Naive thymus-derived CD8-positive, alpha-beta T cell (primary cell): Measurements from ENCODE around the gene RASA3. TPM values are rescaled to one million over a fixed set of nuclear protein-coding genes. Genes with fewer than 3 reads are reported as not detected.

Experiments
- ATAC-seq, 2 donors: fragments of 150-1000 bp; cut with Tn5 transposase in 1 of 2; sonication (Bioruptor Pico), chemical (Tn5 transposase) in 1 of 2; 1 replicate in 1 of 2; 2 replicates in 1 of 2; pipeline ENCODE4 v1.10.0; 2021; ENCODE audit warnings: mild to moderate bottlenecking in 2 of 2, moderate library complexity in 2 of 2
- POLR2A ChIA-PET: fragments of 350-600 bp; sonication (Branson Sonifier 250); formaldehyde crosslinking; loops from one replicate; lab custom pipeline; 2021; ENCODE audit warnings: antibody characterized with exemption; lab: Charles Lee
- DNase-seq, 10 donors: peaks; one replicate each; pipeline versions ENCODE4 v3.0.0 to v3.0.0-alpha.2; 2020 to 2022
- H3K27ac Mint-ChIP-seq, 10 donors: one replicate each; pipeline ENCODE4 v1.8.0; 2020 to 2022; ENCODE audit warnings: mild to moderate bottlenecking in 10 of 10, mixed read lengths in 10 of 10, moderate library complexity in 4 of 10, inconsistent platforms in 1 of 10
- H3K27me3 Mint-ChIP-seq, 5 donors: one replicate each; pipeline ENCODE4 v1.8.0; 2021 to 2022; ENCODE audit warnings: mixed read lengths in 5 of 5
- H3K36me3 Mint-ChIP-seq, 3 donors: one replicate each; pipeline ENCODE4 v1.8.0; 2020 to 2022; ENCODE audit warnings: mixed read lengths in 3 of 3, mild to moderate bottlenecking in 2 of 3, inconsistent platforms in 1 of 3
- H3K4me1 Mint-ChIP-seq, 4 donors: one replicate each; pipeline ENCODE4 v1.8.0; 2021 to 2022; ENCODE audit warnings: mixed read lengths in 4 of 4
- H3K4me3 Mint-ChIP-seq, 10 donors: one replicate each; pipeline ENCODE4 v1.8.0; 2020 to 2022; ENCODE audit warnings: mild to moderate bottlenecking in 10 of 10, mixed read lengths in 10 of 10, moderate library complexity in 6 of 10, inconsistent platforms in 1 of 10
- H3K9me3 Mint-ChIP-seq, 9 donors: one replicate each; pipeline ENCODE4 v1.8.0; 2020 to 2022; ENCODE audit warnings: mixed read lengths in 9 of 9, mild to moderate bottlenecking in 3 of 9, inconsistent platforms in 1 of 9, moderate library complexity in 1 of 9
- polyA plus RNA-seq, 3 donors: library from polyadenylated mRNA; unstranded; fragments of 300-500 nt; fragmentation: Illumina TruSeq; gene quantifications; one replicate each; pipeline ENCODE4 v1.2.3, GENCODE V29; 2021
- total RNA-seq, 8 experiments: library from RNA in 2 of 8; stranded (reverse) in 2 of 8; gene quantifications; one replicate each; pipeline ENCODE4 v1.2.3 and lab custom pipeline; 2021 to 2026

Gene RASA3
- total and polyA plus RNA-seq, 5 experiments from 2014 or later, result 62.2 to 196 (median 169) TPM

- DNase-seq (no peak), ATAC-seq (no peak)
- peaks cover 0 to 2% (median 0%) of the 10 kb centered on the region in 9 donors for H3K9me3 Mint-ChIP-seq
- H3K4me1 Mint-ChIP-seq, result peaks cover 25 to 79% (median 68%) of the 10 kb centered on the region in 4 donors
- peaks cover 0 to 80% (median 9%) of the 10 kb centered on the region in 3 donors for H3K36me3 Mint-ChIP-seq
- H3K4me3 Mint-ChIP-seq, result peak overlapping the region in 3 of 10 donors; percentile 22 to 67 (median 42)
- peak overlapping the region in 7 of 10 donors; percentile 2 to 65 (median 29) for H3K27ac Mint-ChIP-seq
- H3K27me3 Mint-ChIP-seq, result peaks cover 0 to 1% (median 0%) of the 10 kb centered on the region in 5 donors
- POLR2A ChIA-PET, result interaction anchor here (0.9 to 2.2 kb wide), 2 partner anchors 14 to 60 kb away, joined by 3 to 10 read pairs; no protein-coding TSS in a partner anchor
Measured at GRCh38 chr13:114050536-114051450, 81.6 kb downstream of the RASA3 start.

DNA sequence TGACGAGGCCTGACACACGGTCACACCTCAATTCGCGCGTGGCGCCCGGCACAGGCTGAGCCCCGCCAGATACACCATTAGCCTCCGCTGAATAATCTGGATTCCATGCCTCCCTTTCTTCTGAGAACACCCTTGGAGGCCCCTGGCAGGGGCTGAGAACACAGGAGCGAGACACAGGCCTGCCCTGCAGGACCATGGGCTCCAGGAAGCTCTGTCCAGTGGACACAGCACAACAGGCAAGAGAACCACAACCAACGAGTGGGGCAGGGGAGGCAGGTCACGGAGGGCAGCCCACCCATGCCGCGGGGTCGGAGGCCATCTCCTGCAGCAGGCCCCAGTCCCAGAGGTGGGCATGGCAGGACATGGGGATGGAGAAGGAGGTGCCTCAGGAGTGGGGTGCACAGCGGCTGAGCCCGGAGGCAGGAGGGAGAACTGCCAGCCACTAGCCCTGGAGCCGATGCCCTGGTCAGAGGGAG, 82.8 kb downstream of the RASA3 start:
- H3K36me3 Mint-ChIP-seq, result peaks cover 0 to 82% (median 13%) of the 10 kb centered on the region in 3 donors
- POLR2A ChIA-PET, result interaction anchor here (1.0 to 1.9 kb wide), 5 partner anchors 9 to 75 kb away, joined by 3 to 9 read pairs (median 5); no protein-coding TSS in a partner anchor
- H3K9me3 Mint-ChIP-seq, result peaks cover 0 to 2% (median 0%) of the 10 kb centered on the region in 9 donors

GRCh38 chr13:114049026-114049425, 83.4 kb downstream of the RASA3 start:
- H3K4me1 Mint-ChIP-seq, result peaks cover 36 to 78% (median 75%) of the 10 kb centered on the region in 4 donors
- peaks cover 0 to 2% (median 0%) of the 10 kb centered on the region in 9 donors for H3K9me3 Mint-ChIP-seq
- peak in 9 of 10 donors; percentile 26 to 55 (median 48) for DNase-seq
- peak overlapping the region; percentile 58 to 94 (median 91) for H3K27ac Mint-ChIP-seq
- peaks cover 0 to 78% (median 13%) of the 10 kb centered on the region in 3 donors for H3K36me3 Mint-ChIP-seq
- no peaks in the 10 kb centered on the region for H3K27me3 Mint-ChIP-seq
- POLR2A ChIA-PET, result interaction anchor here (0.6 to 1.9 kb wide), 6 partner anchors 9 to 76 kb away, joined by 3 to 9 read pairs (median 4); no protein-coding TSS in a partner anchor
- ATAC-seq, result peak; percentile 71 to 80
- H3K4me3 Mint-ChIP-seq, result peak overlapping the region; percentile 25 to 86 (median 76)

More for the DNA sequence above, 82.8 kb downstream of the RASA3 start:
- Mint-ChIP-seq H3K27ac (peak overlapping the region in 9 of 10 donors; percentile 58 to 94 (median 90)), H3K4me3 (peak overlapping the region in 8 of 10 donors; percentile 25 to 83 (median 73)), H3K27me3 (peaks cover 0 to under 1% (median 0%) of the 10 kb centered on the region in 5 donors), H3K4me1 (peaks cover 34 to 81% (median 73%) of the 10 kb centered on the region in 4 donors)
- no peak for ATAC-seq
- peak in 1 of 10 donors; percentile 7 for DNase-seq

DNA sequence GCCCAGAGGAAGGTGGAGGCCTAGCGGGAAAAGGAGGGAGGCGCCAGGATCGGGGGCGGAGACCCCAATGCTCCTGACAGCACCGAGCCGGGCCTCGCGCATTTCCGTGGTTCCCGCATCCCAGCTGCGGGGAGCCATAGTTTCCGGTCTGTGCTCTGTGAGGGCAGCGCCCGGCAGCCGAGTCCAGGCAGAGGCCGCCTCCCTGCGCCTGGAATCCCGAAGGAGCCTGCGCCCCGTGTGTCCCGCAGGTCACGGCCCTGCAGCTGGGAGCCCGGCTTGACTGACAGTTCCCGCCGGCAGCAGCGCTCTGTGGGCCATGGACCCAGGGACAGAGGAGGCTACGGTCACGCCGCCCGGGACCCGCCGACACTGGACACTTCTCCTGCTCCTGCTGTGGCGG, 84.0 kb downstream of the RASA3 start:
- Mint-ChIP-seq H3K36me3 (peaks cover 0 to 77% (median 13%) of the 10 kb centered on the region in 3 donors), H3K4me1 (peaks cover 36 to 76% (median 74%) of the 10 kb centered on the region in 4 donors), H3K27ac (peak overlapping the region in 2 of 10 donors; percentile 68 to 69), H3K4me3 (peak overlapping the region in 3 of 10 donors; percentile 54 to 79 (median 73)), H3K27me3 (no peaks in the 10 kb centered on the region), H3K9me3 (peaks cover 0 to 2% (median 0%) of the 10 kb centered on the region in 9 donors)
- DNase-seq, result peak in 1 of 10 donors; percentile 15
- POLR2A ChIA-PET, result interaction anchor here (0.6 to 1.9 kb wide), 5 partner anchors 9 to 30 kb away, joined by 3 to 9 read pairs (median 5); no protein-coding TSS in a partner anchor
- ATAC-seq, result peak in 1 of 2 donors; percentile 12

GRCh38 chr13:114047358-114047881, 85.0 kb downstream of the RASA3 start:
- Mint-ChIP-seq H3K4me3 (peak overlapping the region in 7 of 10 donors; percentile 8 to 73 (median 56)), H3K4me1 (peaks cover 38 to 80% (median 75%) of the 10 kb centered on the region in 4 donors), H3K27me3 (no peaks in the 10 kb centered on the region), H3K9me3 (peaks cover 0 to 3% (median 0%) of the 10 kb centered on the region in 9 donors), H3K36me3 (peaks cover 0 to 80% (median 19%) of the 10 kb centered on the region in 3 donors), H3K27ac (peak overlapping the region; percentile 22 to 90 (median 68))
- POLR2A ChIA-PET, result interaction anchor here (0.7 kb wide), 1 partner anchor 29 kb away, joined by 3 read pairs; no protein-coding TSS in a partner anchor
- ATAC-seq (no peak), DNase-seq (no peak)

- peak overlapping the region in 7 of 10 donors; percentile 40 to 90 (median 72) for H3K27ac Mint-ChIP-seq
- DNase-seq, result no peak
- POLR2A ChIA-PET, result interaction anchor here (0.6 to 1.1 kb wide), 2 partner anchors 21 to 90 kb away, joined by 3 read pairs; no protein-coding TSS in a partner anchor
Measured at GRCh38 chr13:114046431-114046975, 85.9 kb downstream of the RASA3 start.

DNA sequence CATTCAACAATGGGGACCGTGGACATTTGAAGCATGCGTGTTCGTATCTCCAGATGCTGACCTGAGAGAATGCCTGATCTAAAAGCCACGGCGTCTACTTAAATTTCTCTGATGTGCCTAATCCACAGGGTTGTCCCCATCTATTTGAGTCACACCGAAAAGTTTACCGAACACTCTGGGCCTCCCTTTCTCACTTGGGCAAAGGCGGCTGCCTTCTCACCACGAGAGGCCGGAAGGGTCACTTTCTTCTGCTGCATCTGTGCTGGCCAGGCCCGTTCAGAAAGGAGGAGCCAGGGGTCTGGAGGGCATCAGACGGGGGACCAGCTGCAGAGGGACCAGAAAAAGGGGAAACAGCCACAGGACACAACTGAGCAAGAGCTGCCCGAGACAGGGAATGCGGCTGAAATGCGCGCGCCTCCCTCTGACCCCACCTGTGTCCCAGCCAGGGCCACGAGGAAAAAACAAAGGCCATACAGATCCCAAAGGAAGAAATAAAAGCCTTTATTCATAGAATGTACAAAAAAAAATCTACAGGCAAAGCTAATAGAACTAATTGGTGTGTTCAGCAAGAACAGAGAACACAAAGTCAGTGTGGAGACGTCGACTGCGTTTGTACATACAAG, 87.2 kb downstream of the RASA3 start:
- peaks cover 0 to 3% (median 0%) of the 10 kb centered on the region in 9 donors for H3K9me3 Mint-ChIP-seq
- POLR2A ChIA-PET, result interaction anchor here (1.2 kb wide), 1 partner anchor 65 kb away, joined by 3 read pairs; no protein-coding TSS in a partner anchor
- ATAC-seq (no peak), DNase-seq (no peak)
- peak overlapping the region in 4 of 10 donors; percentile 25 to 75 (median 62) for H3K4me3 Mint-ChIP-seq
- peaks cover 0 to 80% (median 17%) of the 10 kb centered on the region in 3 donors for H3K36me3 Mint-ChIP-seq
- H3K4me1 Mint-ChIP-seq, result peaks cover 39 to 79% (median 76%) of the 10 kb centered on the region in 4 donors
- H3K27me3 Mint-ChIP-seq, result no peaks in the 10 kb centered on the region
- peak overlapping the region; percentile 49 to 92 (median 82) for H3K27ac Mint-ChIP-seq

More at GRCh38 chr13:114046431-114046975, 85.9 kb downstream of the RASA3 start:
- ATAC-seq, result no peak
- Mint-ChIP-seq H3K4me3 (peak overlapping the region in 7 of 10 donors; percentile 12 to 60 (median 56)), H3K27me3 (no peaks in the 10 kb centered on the region), H3K4me1 (peaks cover 40 to 77% (median 76%) of the 10 kb centered on the region in 4 donors), H3K9me3 (peaks cover 0 to 3% (median 0%) of the 10 kb centered on the region in 9 donors), H3K36me3 (peaks cover 0 to 81% (median 17%) of the 10 kb centered on the region in 3 donors)

GRCh38 chr13:114044486-114044885, 87.9 kb downstream of the RASA3 start:
- Mint-ChIP-seq H3K9me3 (peaks cover 0 to 3% (median 0%) of the 10 kb centered on the region in 9 donors), H3K27ac (peak overlapping the region; percentile 44 to 92 (median 84)), H3K4me1 (peaks cover 36 to 77% (median 70%) of the 10 kb centered on the region in 4 donors), H3K27me3 (no peaks in the 10 kb centered on the region), H3K36me3 (peaks cover 0 to 78% (median 17%) of the 10 kb centered on the region in 3 donors), H3K4me3 (peak overlapping the region in 6 of 10 donors; percentile 25 to 75 (median 58))
- POLR2A ChIA-PET, result interaction anchor here (1.2 kb wide), 1 partner anchor 66 kb away, joined by 3 read pairs; no protein-coding TSS in a partner anchor
- DNase-seq (peak in 3 of 10 donors; percentile 29 to 46 (median 32)), ATAC-seq (peak in 1 of 2 donors; percentile 21)

- peaks cover 0 to 71% (median 14%) of the 10 kb centered on the region in 3 donors for H3K36me3 Mint-ChIP-seq
- peak in 5 of 10 donors; percentile 22 to 66 (median 40) for DNase-seq
- H3K4me1 Mint-ChIP-seq, result peaks cover 35 to 77% (median 65%) of the 10 kb centered on the region in 4 donors
- peak overlapping the region; percentile 21 to 93 (median 80) for H3K27ac Mint-ChIP-seq
- H3K9me3 Mint-ChIP-seq, result peaks cover 0 to 2% (median 0%) of the 10 kb centered on the region in 9 donors
- no peaks in the 10 kb centered on the region for H3K27me3 Mint-ChIP-seq
- H3K4me3 Mint-ChIP-seq, result peak overlapping the region in 5 of 10 donors; percentile 12 to 61 (median 58)
- peak; percentile 45 to 67 for ATAC-seq
- POLR2A ChIA-PET, result no interaction called here
Measured at GRCh38 chr13:114043421-114044053, 88.9 kb downstream of the RASA3 start.

DNA sequence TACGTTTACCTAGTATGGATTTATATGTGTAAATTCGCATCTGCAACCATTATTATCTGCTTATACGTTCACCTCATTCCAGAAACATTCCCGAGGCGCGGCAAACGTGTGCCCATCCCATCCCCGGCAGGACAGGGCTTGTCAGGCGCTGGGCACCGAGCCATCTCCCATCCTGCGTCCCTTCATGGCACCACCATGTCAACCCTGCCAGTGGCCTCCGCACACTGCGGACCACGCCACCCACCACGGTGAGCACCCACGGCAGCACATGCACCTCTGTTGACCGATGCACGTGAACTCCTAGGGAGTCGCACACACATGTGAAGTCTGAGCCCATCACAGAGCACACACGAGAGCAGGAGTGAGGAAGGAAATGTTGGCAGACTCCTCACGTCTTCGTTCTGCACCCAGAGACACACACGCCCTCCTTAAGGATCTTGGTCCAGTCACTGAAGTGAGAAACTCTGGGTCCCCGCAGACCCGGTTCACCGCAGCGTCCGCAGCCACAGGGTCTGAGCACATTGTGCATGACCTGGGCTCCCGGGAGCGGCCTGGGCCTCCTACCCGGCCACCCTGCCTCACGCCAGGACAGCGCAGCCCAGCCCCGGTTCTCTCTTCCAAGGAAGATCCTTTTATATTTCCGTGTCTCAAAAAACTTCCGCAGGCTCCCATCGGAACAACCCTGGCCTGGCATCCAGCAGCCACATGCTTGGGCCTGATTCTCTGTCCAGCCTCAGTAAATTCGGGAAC, 90.2 kb downstream of the RASA3 start:
- Mint-ChIP-seq H3K36me3 (peaks cover 0 to 75% (median 16%) of the 10 kb centered on the region in 3 donors), H3K4me3 (peak overlapping the region in 5 of 10 donors; percentile 22 to 38 (median 29))

More for the DNA sequence above, 90.2 kb downstream of the RASA3 start:
- Mint-ChIP-seq H3K27me3 (no peaks in the 10 kb centered on the region), H3K4me1 (peaks cover 31 to 78% (median 59%) of the 10 kb centered on the region in 4 donors), H3K27ac (peak overlapping the region in 8 of 10 donors; percentile 33 to 93 (median 64)), H3K9me3 (peaks cover 0 to 2% (median 0%) of the 10 kb centered on the region in 9 donors)
- DNase-seq (no peak), ATAC-seq (no peak)
- POLR2A ChIA-PET, result no interaction called here
